ENCODE results near the gene PIGM.

- TF ChIP-seq CTCF (IDR thresholded peaks at IDR 0.05; ENCODE audit: borderline replicate concordance, extremely low read depth, low read length, poor library complexity, severe bottlenecking) = peak; percentile 90
- TF ChIP-seq EZH2 (IDR thresholded peaks at IDR 0.05; ENCODE audit: borderline replicate concordance, low read depth, low read length, severe bottlenecking) = no peak
These were observed 46.9 kb upstream of the PIGM start for GRCh38 chr1:160078512-160079195.

Measured in DND-41 (cell line).